CD8-positive, alpha-beta memory T cell (primary cell): ENCODE measurements around the gene TMPRSS9. TPM values are rescaled to one million over a fixed set of nuclear protein-coding genes. Genes with fewer than 3 reads are reported as not detected.
"Not testable (repeated sequence)": the region's sequence is repeated elsewhere in the genome, so short reads cannot be mapped to it uniquely, and the experiment has no call there.

ENCODE experiments used
- CTCF ChIA-PET: fragments of 350-600 bp; sonication (Branson Sonifier 250); formaldehyde crosslinking; loops from one replicate; lab custom pipeline; 2021; ENCODE audit warnings: antibody characterized with exemption; lab: Charles Lee
- POLR2A ChIA-PET: fragments of 350-600 bp; sonication (Branson Sonifier 250); formaldehyde crosslinking; loops from one replicate; lab custom pipeline; 2021; ENCODE audit warnings: antibody characterized with exemption; lab: Charles Lee
- DNase-seq, 5 donors: peaks; one replicate each; pipeline versions ENCODE4 v3.0.0 to v3.0.0-alpha.2; 2020 to 2022; ENCODE audit warnings: mixed read lengths in 1 of 5
- H3K27ac ChIP-seq: one replicate; pipeline ENCODE4 v1.7.0; 2013; ENCODE audit warnings: low read depth, mild to moderate bottlenecking, low read length, moderate library complexity
- H3K27me3 ChIP-seq: 2 replicates; pipeline ENCODE4 v1.7.0; 2013; ENCODE audit warnings: low read length, mild to moderate bottlenecking; ENCODE audit not compliant: insufficient read depth, poor library complexity, severe bottlenecking
- H3K36me3 ChIP-seq: 2 replicates; pipeline ENCODE4 v1.7.0; 2013; ENCODE audit warnings: mild to moderate bottlenecking, low read length, moderate library complexity; ENCODE audit not compliant: insufficient read depth
- H3K4me1 ChIP-seq: 2 replicates; pipeline ENCODE4 v1.7.0; 2013; ENCODE audit warnings: mild to moderate bottlenecking, low read length, moderate library complexity; ENCODE audit not compliant: insufficient read depth
- H3K4me3 ChIP-seq: 2 replicates; pipeline ENCODE4 v1.7.0; 2013; ENCODE audit warnings: mild to moderate bottlenecking, low read length
- H3K9me3 ChIP-seq: 2 replicates; pipeline ENCODE4 v1.7.0; 2013; ENCODE audit warnings: mild to moderate bottlenecking, low read length
- H3K27ac Mint-ChIP-seq, 8 donors: one replicate each; pipeline ENCODE4 v1.8.0; 2020 to 2021; ENCODE audit warnings: mixed read lengths in 8 of 8, mild to moderate bottlenecking in 6 of 8, inconsistent platforms in 3 of 8, moderate library complexity in 3 of 8
- H3K27me3 Mint-ChIP-seq, 2 donors: one replicate each; pipeline ENCODE4 v1.8.0; 2020 to 2021; ENCODE audit warnings: mixed read lengths in 2 of 2, mild to moderate bottlenecking in 1 of 2, moderate library complexity in 1 of 2
- H3K36me3 Mint-ChIP-seq, 3 donors: one replicate each; pipeline ENCODE4 v1.8.0; 2020 to 2021; ENCODE audit warnings: mixed read lengths in 3 of 3, inconsistent platforms in 1 of 3, mild to moderate bottlenecking in 1 of 3
- H3K4me1 Mint-ChIP-seq, 3 donors: one replicate each; pipeline ENCODE4 v1.8.0; 2020 to 2021; ENCODE audit warnings: mixed read lengths in 3 of 3, inconsistent platforms in 1 of 3, mild to moderate bottlenecking in 1 of 3
- H3K4me3 Mint-ChIP-seq, 7 donors: one replicate each; pipeline ENCODE4 v1.8.0; 2020 to 2021; ENCODE audit warnings: mixed read lengths in 7 of 7, mild to moderate bottlenecking in 6 of 7, moderate library complexity in 4 of 7, inconsistent platforms in 2 of 7
- H3K9me3 Mint-ChIP-seq, 5 donors: one replicate each; pipeline ENCODE4 v1.8.0; 2020 to 2022; ENCODE audit warnings: mixed read lengths in 5 of 5, mild to moderate bottlenecking in 3 of 5, moderate library complexity in 2 of 5, inconsistent platforms in 1 of 5
- polyA plus RNA-seq: library from polyadenylated mRNA; unstranded; fragments of 300-500 nt; fragmentation: Illumina TruSeq; gene quantifications from one replicate; pipeline ENCODE4 v1.2.3, GENCODE V29; 2021
- total RNA-seq, 2 experiments: library from RNA; stranded (reverse); gene quantifications; one replicate each; pipeline ENCODE4 v1.2.3, GENCODE V29; 2021

The TMPRSS9 gene
- total and polyA plus RNA-seq, 3 experiments from 2014 or later: not detected

DNA sequence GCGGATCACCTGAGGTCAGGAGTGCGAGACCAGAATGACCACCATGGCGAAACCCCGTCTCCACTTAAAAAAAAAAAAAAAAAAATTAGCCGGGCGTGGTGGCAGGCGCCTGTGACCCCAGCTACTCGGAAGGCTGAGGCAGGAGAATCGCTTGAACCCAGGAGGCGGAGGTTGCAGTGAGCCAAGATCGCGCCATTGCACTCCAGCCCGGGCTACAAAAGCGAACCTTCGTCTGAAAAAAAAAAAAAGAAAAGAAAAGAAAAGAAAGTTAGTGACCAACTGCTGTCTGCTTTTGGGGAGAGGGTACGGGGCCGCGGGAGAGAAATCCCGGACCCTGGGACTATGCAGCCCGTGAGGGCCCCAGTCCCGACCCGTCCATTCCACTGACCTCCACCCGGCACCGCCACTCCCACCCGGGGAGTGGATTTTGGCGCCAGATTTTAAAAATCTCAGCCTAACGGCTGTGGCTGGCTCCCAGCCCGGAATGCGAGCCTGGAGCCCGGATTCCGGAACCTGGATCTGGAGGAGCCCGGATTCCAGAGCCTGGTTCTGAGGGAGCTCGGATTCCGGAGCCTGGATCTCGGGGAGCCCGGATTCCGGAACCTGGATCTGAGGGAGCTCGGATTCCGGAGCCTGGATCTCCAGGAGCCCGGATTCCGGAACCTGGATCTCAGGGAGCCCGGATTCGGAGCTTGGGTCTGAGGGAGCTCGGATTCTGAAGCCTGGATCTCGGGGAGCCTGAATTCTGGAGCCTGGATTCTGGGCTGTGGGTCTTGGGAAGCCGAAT is 102.8 kb downstream of the TMPRSS9 start:
- Mint-ChIP-seq H3K4me1 (peaks cover 5 to 11% (median 9%) of the 10 kb centered on the region in 3 donors), H3K36me3 (no peaks in the 10 kb centered on the region), H3K4me3 (peak overlapping the region in 4 of 7 donors; percentile 1 to 68 (median 22)), H3K9me3 (no peaks in the 10 kb centered on the region), H3K27me3 (peaks cover 0 to 1% of the 10 kb centered on the region in 2 donors), H3K27ac (no peak overlapping the region)
- Histone ChIP-seq H3K36me3 (no peaks in the 10 kb centered on the region), H3K9me3 (no peaks in the 10 kb centered on the region), H3K27ac (no peak overlapping the region), H3K4me1 (peaks cover 8% of the 10 kb centered on the region), H3K27me3 (no peaks in the 10 kb centered on the region), H3K4me3 (no peak overlapping the region)
- no peak for DNase-seq
- ChIA-PET POLR2A (interaction anchor here (0.6 to 1.0 kb wide), 3 partner anchors 13 to 239 kb away, joined by 3 to 6 read pairs (median 5); partner anchors contain the start of gene GADD45B), CTCF (interaction anchor here (2.1 kb wide), 1 partner anchor 151 kb away, joined by 4 read pairs; no protein-coding TSS in a partner anchor)

DNA sequence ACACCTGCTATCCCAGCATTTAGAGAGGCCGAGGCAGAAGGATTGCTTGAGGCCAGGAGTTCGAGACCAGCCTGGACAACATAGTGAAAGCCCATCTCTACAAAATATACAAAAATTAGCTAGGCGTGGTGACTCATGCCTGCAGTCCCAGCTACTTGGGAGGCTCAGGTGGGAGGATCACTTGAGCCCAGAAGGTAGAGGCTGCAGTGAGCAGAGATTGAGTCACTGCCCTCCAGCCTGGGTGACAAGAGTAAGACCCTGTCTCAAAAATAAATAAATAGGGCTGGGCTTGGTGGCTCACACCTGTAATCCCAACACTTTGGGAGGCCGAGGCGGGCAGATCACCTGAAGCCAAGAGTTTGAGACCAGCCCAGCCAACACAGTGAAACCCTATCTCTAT is 103.6 kb downstream of the TMPRSS9 start:
- H3K4me3 ChIP-seq, H3K27ac ChIP-seq, H3K4me1 ChIP-seq, H3K36me3 Mint-ChIP-seq, DNase-seq, CTCF ChIA-PET, H3K27me3 Mint-ChIP-seq, H3K36me3 ChIP-seq, H3K27me3 ChIP-seq, POLR2A ChIA-PET, H3K9me3 Mint-ChIP-seq, H3K9me3 ChIP-seq: not testable (repeated sequence)
- H3K4me1 Mint-ChIP-seq: peaks cover 5 to 11% (median 9%) of the 10 kb centered on the region in 3 donors
- peak overlapping the region in 6 of 7 donors; percentile 8 to 68 (median 40) for H3K4me3 Mint-ChIP-seq
- peak overlapping the region in 1 of 8 donors; percentile 55 for H3K27ac Mint-ChIP-seq

DNA sequence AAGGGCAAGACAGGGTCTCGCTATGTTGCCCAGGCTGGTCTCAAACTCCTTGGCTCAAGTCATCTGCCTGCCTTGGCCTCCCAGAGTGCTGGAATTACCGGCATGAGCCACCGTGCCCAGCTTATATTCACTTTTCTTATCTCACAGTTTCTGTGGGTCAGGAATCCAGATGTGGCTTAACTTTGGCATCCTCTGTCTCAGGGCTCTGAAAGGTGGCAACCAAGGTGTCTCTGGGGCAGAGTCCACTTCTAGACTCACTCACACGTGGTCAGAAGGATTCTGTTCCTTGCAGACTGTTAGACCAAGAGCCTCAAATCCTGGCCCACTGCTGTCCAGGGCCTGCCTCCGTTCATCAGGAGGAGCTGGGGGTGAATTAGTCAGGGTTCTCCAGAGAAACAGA is 104.3 kb downstream of the TMPRSS9 start:
- Mint-ChIP-seq H3K4me3 (no peak overlapping the region), H3K36me3 (no peaks in the 10 kb centered on the region), H3K9me3 (no peaks in the 10 kb centered on the region), H3K27me3 (peaks cover 1 to 2% of the 10 kb centered on the region in 2 donors), H3K27ac (no peak overlapping the region), H3K4me1 (peaks cover 5 to 13% (median 9%) of the 10 kb centered on the region in 3 donors)
- H3K4me3 ChIP-seq: no peak overlapping the region
- peaks cover 8% of the 10 kb centered on the region for H3K4me1 ChIP-seq
- POLR2A ChIA-PET: no interaction called here
- H3K27ac ChIP-seq: no peak overlapping the region
- CTCF ChIA-PET: interaction anchor here (1.0 kb wide), 1 partner anchor 11 kb away, joined by 3 read pairs; the partner anchor contains the start of gene GADD45B
- no peaks in the 10 kb centered on the region for H3K9me3 ChIP-seq
- DNase-seq: no peak
- H3K36me3 ChIP-seq: no peaks in the 10 kb centered on the region
- no peaks in the 10 kb centered on the region for H3K27me3 ChIP-seq

DNA sequence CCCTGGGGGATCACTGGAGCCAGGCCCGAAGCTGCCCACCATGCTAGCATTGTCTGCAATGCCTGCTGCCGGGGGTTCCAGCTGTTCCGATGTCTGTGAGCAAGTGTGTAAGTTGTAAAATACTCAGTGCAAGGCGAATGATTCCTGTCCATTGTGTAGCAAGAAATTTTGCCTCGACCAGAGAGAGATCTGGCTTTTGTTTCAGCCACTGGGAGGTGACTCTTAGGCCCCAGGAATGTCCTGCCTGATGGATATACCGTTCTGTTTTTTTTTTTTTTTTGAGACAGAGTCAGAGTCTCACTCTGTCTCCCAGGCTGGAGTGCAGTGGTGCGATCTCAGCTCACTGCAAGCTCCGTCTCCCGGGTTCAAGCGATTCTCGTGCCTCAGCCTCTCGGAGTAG is 108.5 kb downstream of the TMPRSS9 start:
- no peaks in the 10 kb centered on the region for H3K9me3 ChIP-seq
- H3K36me3 ChIP-seq: no peaks in the 10 kb centered on the region
- CTCF ChIA-PET: interaction anchor here (1.6 to 3.8 kb wide), 2 partner anchors 142 to 145 kb away, joined by 3 to 15 read pairs; no protein-coding TSS in a partner anchor
- Mint-ChIP-seq H3K27ac (peak overlapping the region in 1 of 8 donors; percentile 36), H3K27me3 (peaks cover 0 to 4% of the 10 kb centered on the region in 2 donors), H3K4me3 (no peak overlapping the region), H3K36me3 (no peaks in the 10 kb centered on the region), H3K4me1 (peaks cover 0 to 5% (median 1%) of the 10 kb centered on the region in 3 donors), H3K9me3 (no peaks in the 10 kb centered on the region)
- no peaks in the 10 kb centered on the region for H3K27me3 ChIP-seq
- H3K4me3 ChIP-seq: no peak overlapping the region
- no peak overlapping the region for H3K27ac ChIP-seq
- POLR2A ChIA-PET: interaction anchor here (0.6 kb wide), 1 partner anchor 13 kb away, joined by 5 read pairs; no protein-coding TSS in a partner anchor
- no peak for DNase-seq
- H3K4me1 ChIP-seq: no peaks in the 10 kb centered on the region

DNA sequence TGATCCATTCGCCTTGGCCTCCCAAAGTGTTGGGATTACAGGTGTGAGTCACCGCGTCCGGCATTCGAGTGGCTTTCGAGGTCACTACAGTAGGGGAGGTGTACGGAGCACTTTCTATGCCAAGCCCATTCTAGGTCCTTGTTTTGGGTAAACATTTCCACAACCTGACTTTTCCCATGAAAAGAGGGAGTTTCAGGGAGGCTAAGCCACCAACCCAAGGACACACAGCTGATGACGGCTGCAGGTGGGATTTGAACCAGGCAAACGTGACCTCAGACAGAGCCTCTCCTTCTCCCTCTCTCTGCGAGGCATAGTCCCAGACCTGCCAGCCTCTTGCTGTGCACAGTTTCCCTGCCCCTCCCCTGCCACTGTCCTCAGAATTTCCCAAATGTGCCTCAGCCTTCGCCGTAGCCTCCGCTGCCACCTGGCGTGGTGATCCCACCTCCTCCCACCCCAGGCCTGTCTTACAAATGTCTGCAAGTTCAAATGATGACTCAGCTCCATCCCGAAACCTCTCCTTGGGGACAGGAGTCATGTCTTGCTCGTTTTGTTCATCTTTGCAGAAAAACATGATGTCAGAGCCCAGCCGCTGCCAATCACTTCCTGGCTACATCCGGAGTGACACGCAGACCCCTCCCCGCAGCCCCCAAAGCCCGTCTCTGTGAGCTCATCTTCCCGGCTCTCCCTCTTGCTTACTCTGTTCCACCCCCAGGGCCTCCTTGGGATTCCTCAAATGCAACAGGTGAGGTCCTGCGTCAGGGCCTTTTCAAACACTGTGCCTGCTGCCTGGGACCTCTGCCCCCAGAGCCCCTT is 109.2 kb downstream of the TMPRSS9 start:
- no peaks in the 10 kb centered on the region for H3K36me3 Mint-ChIP-seq
- ChIA-PET POLR2A (interaction anchor here (0.5 to 0.6 kb wide), 2 partner anchors 13 to 321 kb away, joined by 5 to 10 read pairs; no protein-coding TSS in a partner anchor), CTCF (interaction anchor here (1.2 to 3.8 kb wide), 3 partner anchors 138 to 144 kb away, joined by 3 to 15 read pairs (median 3); no protein-coding TSS in a partner anchor)
- Histone ChIP-seq H3K9me3 (no peaks in the 10 kb centered on the region), H3K36me3 (no peaks in the 10 kb centered on the region), H3K4me3 (no peak overlapping the region), H3K27ac (no peak overlapping the region), H3K4me1 (no peaks in the 10 kb centered on the region), H3K27me3 (no peaks in the 10 kb centered on the region)
- H3K27me3 Mint-ChIP-seq: peaks cover 0 to 4% of the 10 kb centered on the region in 2 donors
- no peak overlapping the region for H3K27ac Mint-ChIP-seq
- no peak overlapping the region for H3K4me3 Mint-ChIP-seq
- peaks cover 0 to 5% (median 1%) of the 10 kb centered on the region in 3 donors for H3K4me1 Mint-ChIP-seq
- no peaks in the 10 kb centered on the region for H3K9me3 Mint-ChIP-seq
- DNase-seq: peak in 1 of 5 donors; percentile 13

DNA sequence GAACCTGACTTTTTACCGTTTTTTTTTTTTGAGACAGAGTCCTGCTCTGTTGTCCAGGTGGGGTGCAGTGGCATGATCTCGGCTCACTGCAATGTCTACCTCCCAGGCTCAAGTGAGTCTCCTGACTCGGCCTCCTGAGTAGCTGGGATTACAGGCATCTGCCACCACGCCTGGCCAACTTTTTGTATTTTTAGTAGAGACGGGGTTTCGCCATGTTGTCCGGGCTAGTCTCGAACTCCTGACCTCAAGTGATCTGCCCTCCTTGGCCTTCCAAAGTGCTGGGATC is 109.8 kb downstream of the TMPRSS9 start:
- H3K9me3 Mint-ChIP-seq, H3K4me3 ChIP-seq, H3K36me3 ChIP-seq, H3K4me3 Mint-ChIP-seq, H3K27me3 ChIP-seq, DNase-seq, H3K27me3 Mint-ChIP-seq, H3K4me1 Mint-ChIP-seq, H3K27ac ChIP-seq, H3K9me3 ChIP-seq, POLR2A ChIA-PET, H3K27ac Mint-ChIP-seq, H3K36me3 Mint-ChIP-seq, H3K4me1 ChIP-seq: not testable (repeated sequence)
- CTCF ChIA-PET: interaction anchor here (1.2 to 3.8 kb wide), 2 partner anchors 137 to 141 kb away, joined by 3 to 15 read pairs; no protein-coding TSS in a partner anchor

DNA sequence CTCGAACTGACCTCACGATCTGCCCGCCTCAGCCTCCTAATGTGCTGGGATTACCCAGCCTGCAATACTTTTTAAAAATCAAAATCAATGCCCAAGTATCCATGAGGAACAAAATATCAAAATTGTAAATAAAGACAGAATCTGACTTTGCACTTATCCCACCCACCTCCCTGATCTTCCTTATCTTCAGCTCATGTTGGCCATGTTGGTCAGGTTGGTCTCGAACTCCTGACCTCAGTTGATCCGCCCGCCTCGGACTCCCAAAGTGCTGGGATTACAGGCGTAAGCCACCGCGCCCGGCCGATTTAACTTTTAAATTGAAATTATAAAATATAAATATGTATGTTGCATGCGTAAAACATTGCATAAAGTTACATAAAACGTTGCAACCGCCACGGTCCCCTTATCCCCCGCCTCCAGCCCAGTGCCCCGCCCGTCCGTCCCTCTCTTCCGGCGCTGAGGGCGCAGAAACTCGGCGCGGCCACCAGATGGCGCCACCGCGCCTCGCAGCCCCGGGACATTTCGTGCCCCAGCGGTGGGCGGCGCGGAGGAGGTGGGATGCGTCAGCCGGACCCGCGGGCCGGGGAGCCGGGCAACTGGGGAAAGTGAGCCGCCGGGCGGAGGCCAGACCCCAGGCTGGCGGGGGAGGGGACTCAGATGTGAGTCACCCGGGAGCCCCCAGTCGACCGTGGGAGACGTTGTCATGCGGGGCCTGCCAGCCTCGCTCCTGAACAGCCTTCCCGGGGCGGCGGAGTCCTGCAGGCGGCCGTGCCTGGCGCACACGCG is 114.4 kb downstream of the TMPRSS9 start:
- CTCF ChIA-PET: interaction anchor here (0.8 to 4.2 kb wide), 14 partner anchors 13 to 162 kb away, joined by 3 to 111 read pairs (median 6); no protein-coding TSS in a partner anchor
- H3K27ac Mint-ChIP-seq: peak overlapping the region; percentile 64 to 95 (median 83)
- H3K4me3 ChIP-seq: peak overlapping the region; percentile 92

More for the DNA sequence above, 114.4 kb downstream of the TMPRSS9 start:
- peaks cover 8 to 19% (median 17%) of the 10 kb centered on the region in 3 donors for H3K4me1 Mint-ChIP-seq
- peak; percentile 82 to 91 (median 84) for DNase-seq
- peaks cover 2 to 16% of the 10 kb centered on the region in 2 donors for H3K27me3 Mint-ChIP-seq
- peaks cover 0 to 28% (median 0%) of the 10 kb centered on the region in 3 donors for H3K36me3 Mint-ChIP-seq
- H3K4me1 ChIP-seq: peaks cover 12% of the 10 kb centered on the region
- H3K27ac ChIP-seq: no peak overlapping the region
- peak overlapping the region; percentile 79 to 100 (median 86) for H3K4me3 Mint-ChIP-seq
- POLR2A ChIA-PET: interaction anchor here (0.7 to 5.0 kb wide), 5 partner anchors 135 to 577 kb away, joined by 4 to 101 read pairs (median 17); no protein-coding TSS in a partner anchor
- H3K36me3 ChIP-seq: no peaks in the 10 kb centered on the region
- no peaks in the 10 kb centered on the region for H3K27me3 ChIP-seq
- H3K9me3 ChIP-seq: no peaks in the 10 kb centered on the region
- peaks cover 0 to 4% (median 1%) of the 10 kb centered on the region in 5 donors for H3K9me3 Mint-ChIP-seq
